PFSK-1 (cell line): ENCODE results near the gene HES7.

ENCODE experiments used
- FOXP2 ChIP-seq: optimal IDR thresholded peaks from 2 replicates; pipeline ENCODE3; 2011; ENCODE audit warnings: borderline replicate concordance, control low read depth, inconsistent platforms; ENCODE audit not compliant: insufficient read depth; ENCODE audit errors: extremely low read length, extremely low read depth
- POLR2AphosphoS5 ChIP-seq: IDR thresholded peaks from 2 replicates; pipeline ENCODE4 v1.6.1; 2012; ENCODE audit warnings: low read depth, mild to moderate bottlenecking, control low read depth, low read length, moderate library complexity
- REST ChIP-seq, 2 experiments: IDR thresholded peaks; 2 replicates each; pipeline versions ENCODE4 v1.6.1 to v1.8.0; 2011 to 2012; ENCODE audit warnings: low read depth in 2 of 2, low read length in 2 of 2, control low read depth in 1 of 2, inconsistent platforms in 1 of 2, mild to moderate bottlenecking in 1 of 2, moderate library complexity in 1 of 2; ENCODE audit not compliant: insufficient read depth in 1 of 2
- SIN3A ChIP-seq: IDR thresholded peaks from 2 replicates; pipeline ENCODE4 v1.6.1; 2012; ENCODE audit warnings: mild to moderate bottlenecking, low read length, moderate library complexity, borderline replicate concordance; ENCODE audit not compliant: insufficient read depth
- TAF1 ChIP-seq: IDR thresholded peaks from 2 replicates; pipeline ENCODE4 v1.6.1; 2012; ENCODE audit warnings: low read length, control low read depth, borderline replicate concordance; ENCODE audit not compliant: insufficient read depth

GRCh38 chr17:8104911-8105310, 19.0 kb downstream of the HES7 start:
- TF ChIP-seq POLR2AphosphoS5 (no peak), TAF1 (no peak), SIN3A (no peak), REST (IDR thresholded peaks at IDR 0.05; ENCODE audit: insufficient read depth in 1 of 2, low read depth in 2 of 2, low read length in 2 of 2) (no peak), FOXP2 (no peak)
